GM21360 (cell line): Measurements from ENCODE around the gene GAS7.

Source experiments
- ATAC-seq: cut with Tn5 transposase; IDR thresholded peaks from one replicate; pipeline ENCODE4 v1.9.1; 2021; ENCODE audit warnings: mild to moderate bottlenecking, moderate library complexity; ENCODE audit not compliant: unreplicated experiment

The GAS7 gene

GRCh38 chr17:10055262-10055975 lies 143.0 kb downstream of the GAS7 start:
- no peak for ATAC-seq

- ATAC-seq: no peak
Observed at GRCh38 chr17:10053782-10054540, 144.4 kb downstream of the GAS7 start.

- ATAC-seq: peak; percentile 51
Observed at GRCh38 chr17:10052106-10052813, 146.1 kb downstream of the GAS7 start.

- ATAC-seq: no peak
Observed at GRCh38 chr17:10051112-10051511, 147.3 kb downstream of the GAS7 start.

GRCh38 chr17:10050597-10051101 lies 147.8 kb downstream of the GAS7 start:
- ATAC-seq: peak; percentile 45

- ATAC-seq: no peak
Observed at GRCh38 chr17:10048629-10049350, 149.6 kb downstream of the GAS7 start.

- ATAC-seq: no peak
Observed at GRCh38 chr17:10046786-10047785, 151.3 kb downstream of the GAS7 start.

- ATAC-seq: no peak
Observed at GRCh38 chr17:10045871-10046658, 152.3 kb downstream of the GAS7 start.

- no peak for ATAC-seq
Observed at GRCh38 chr17:10042589-10043244, 155.7 kb downstream of the GAS7 start.

- peak; percentile 34 for ATAC-seq
Observed at GRCh38 chr17:10041916-10042588, 156.4 kb downstream of the GAS7 start.

GRCh38 chr17:10041287-10041612 lies 157.2 kb downstream of the GAS7 start:
- ATAC-seq: no peak

- ATAC-seq: no peak
Observed at GRCh38 chr17:10036511-10037061, 161.8 kb downstream of the GAS7 start.

GRCh38 chr17:10035885-10036284 lies 162.5 kb downstream of the GAS7 start:
- no peak for ATAC-seq

GRCh38 chr17:10034719-10035475 lies 163.5 kb downstream of the GAS7 start:
- no peak for ATAC-seq

- ATAC-seq: no peak
Observed at GRCh38 chr17:10033959-10034358, 164.4 kb downstream of the GAS7 start.

- ATAC-seq: no peak
Observed at GRCh38 chr17:10033449-10033848, 165.0 kb downstream of the GAS7 start.
